H7 (cell line): ENCODE data around the gene NEUROG2. TPM values are rescaled to one million over a fixed set of nuclear protein-coding genes. Genes with fewer than 3 reads are reported as not detected.

Experiments
- DNase-seq: peaks from one replicate; pipeline ENCODE4 v3.0.0; 2012
- H3K27me3 ChIP-seq: 2 replicates; pipeline ENCODE4 v1.6.0; 2011; ENCODE audit warnings: mild to moderate bottlenecking, low read length; ENCODE audit not compliant: control insufficient read depth, insufficient read depth
- H3K36me3 ChIP-seq: replicated peaks from 2 replicates; pipeline ENCODE4 v1.5.1; 2011; ENCODE audit warnings: low read length; ENCODE audit not compliant: control insufficient read depth, insufficient read depth
- H3K4me3 ChIP-seq: 2 replicates; pipeline ENCODE4 v1.5.1; 2011; ENCODE audit warnings: low read depth, mild to moderate bottlenecking, control low read depth, low read length, moderate library complexity; ENCODE audit not compliant: insufficient read depth
- total RNA-seq: library from RNA; depleted of rRNA; stranded (reverse); fragments of >200 nt; shearing (Covaris generic); gene quantifications from 2 replicates; pipeline ENCODE4 v1.2.3, GENCODE V29; 2014; rRNA removed

NEUROG2 gene
- total RNA-seq, 1 experiment from 2014 or later, result not detected

DNA sequence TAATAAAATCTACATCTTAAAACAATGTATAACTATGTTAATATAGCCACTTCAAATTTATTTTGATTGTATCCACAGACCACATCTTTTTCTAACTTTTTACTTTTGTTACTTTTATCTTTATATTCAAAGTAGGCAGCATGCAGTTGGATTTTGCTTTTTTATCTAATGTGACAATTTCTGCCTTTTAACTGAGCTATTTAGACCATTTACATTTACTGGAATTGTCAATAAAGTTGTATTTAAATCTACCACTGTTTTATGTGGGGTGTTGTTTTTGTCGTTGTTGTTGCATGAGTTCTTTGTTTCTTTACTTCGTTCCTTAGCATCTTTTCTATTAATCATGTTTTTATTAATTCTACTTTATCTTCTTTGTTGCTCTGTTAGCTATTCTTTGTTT, 42.0 kb downstream of the NEUROG2 start:
- no peak for DNase-seq
- no peak overlapping the region for H3K4me3 ChIP-seq
- H3K36me3 ChIP-seq, result no peaks in the 10 kb centered on the region
- H3K27me3 ChIP-seq, result no peaks in the 10 kb centered on the region

DNA sequence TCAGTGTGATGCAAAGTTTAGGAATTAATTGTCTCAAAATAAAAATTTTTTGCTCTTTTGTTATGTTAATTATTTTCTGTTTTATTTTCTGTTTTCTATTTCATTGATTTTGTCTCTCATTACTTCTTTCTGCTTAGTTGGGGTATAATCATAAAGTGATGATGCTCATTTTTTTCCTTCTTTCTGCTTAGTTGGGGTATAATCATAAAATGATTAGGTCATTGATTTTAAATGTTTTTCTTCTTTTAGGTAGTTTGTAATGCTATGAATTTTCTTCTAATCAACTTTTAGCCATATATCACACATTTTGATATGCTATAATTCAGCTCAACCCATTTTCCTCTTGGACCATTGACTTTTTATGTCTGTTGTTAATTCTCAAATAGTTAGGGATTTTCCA, 43.7 kb downstream of the NEUROG2 start:
- Histone ChIP-seq H3K27me3 (no peaks in the 10 kb centered on the region), H3K4me3 (no peak overlapping the region), H3K36me3 (no peaks in the 10 kb centered on the region)
- no peak for DNase-seq

Other genes with a start within 250 kb of the NEUROG2 start
- 0.55 and 2.1 TPM in 2 replicates for gene TIFA, start 230.3 kb downstream of the NEUROG2 start, total RNA-seq
- 0.07 TPM in 1 of 2 replicates, not detected in the other for gene ALPK1, start 218.8 kb downstream of the NEUROG2 start, total RNA-seq
- gene ZGRF1, start 120.7 kb upstream of the NEUROG2 start, total RNA-seq, result 25.1 and 52.4 TPM in 2 replicates
- 28.5 and 68.1 TPM in 2 replicates for gene LARP7, start 121.0 kb upstream of the NEUROG2 start, total RNA-seq